ENCODE data around the gene SLC44A1. TPM values are rescaled to one million over a fixed set of nuclear protein-coding genes. Genes with fewer than 3 reads are reported as not detected.

SLC44A1 gene
- total RNA-seq, 4 donors from 2014 or later = 45.3 to 74.9 (median 67.7) TPM

GRCh38 chr9:105280691-105281090 lies 36.2 kb downstream of the SLC44A1 start:
- no peak for DNase-seq (ENCODE audit: low spot score in 2 of 2)
- Histone ChIP-seq H3K9me3 (no peaks in the 10 kb centered on the region), H3K36me3 (no peaks in the 10 kb centered on the region), H3K27ac (no peak overlapping the region), H3K4me3 (no peak overlapping the region), H3K27me3 (no peaks in the 10 kb centered on the region), H3K4me1 (peaks cover 0 to 18% (median 0%) of the 10 kb centered on the region in 4 donors)
- TF ChIP-seq POLR2A (IDR thresholded peaks at IDR 0.05) = no peak
- no peak for TF ChIP-seq CTCF (IDR thresholded peaks at IDR 0.05)
- no peak for TF ChIP-seq EP300 (IDR thresholded peaks at IDR 0.05)
- WGBS, 2 donors = 86 to 96% methylated on average over 2 of the region's 2 CpGs

- H3K27me3 ChIP-seq = no peaks in the 10 kb centered on the region
- peaks cover 0 to 18% (median 0%) of the 10 kb centered on the region in 4 donors for H3K4me1 ChIP-seq
- no peaks in the 10 kb centered on the region for H3K36me3 ChIP-seq
- DNase-seq (ENCODE audit: low spot score in 2 of 2) = no peak
- H3K9me3 ChIP-seq = no peaks in the 10 kb centered on the region
- TF ChIP-seq EP300 (IDR thresholded peaks at IDR 0.05) (no peak), CTCF (IDR thresholded peaks at IDR 0.05) (no peak), POLR2A (IDR thresholded peaks at IDR 0.05) (no peak)
- 96 to 97% methylated on average over 4 of the region's 4 CpGs for WGBS, 2 donors
- H3K27ac ChIP-seq = no peak overlapping the region
- no peak overlapping the region for H3K4me3 ChIP-seq
Observed at GRCh38 chr9:105281272-105281671, 36.8 kb downstream of the SLC44A1 start.

GRCh38 chr9:105281926-105282325 lies 37.5 kb downstream of the SLC44A1 start:
- WGBS, 2 donors = 96 to 100% methylated on average over 1 of the region's 1 CpG
- peaks cover 0 to 18% (median 0%) of the 10 kb centered on the region in 4 donors for H3K4me1 ChIP-seq

GRCh38 chr9:105282870-105283621 lies 38.6 kb downstream of the SLC44A1 start:
- peaks cover 0 to 18% (median 0%) of the 10 kb centered on the region in 4 donors for H3K4me1 ChIP-seq
- no peak for DNase-seq (ENCODE audit: low spot score in 2 of 2)
- H3K36me3 ChIP-seq = no peaks in the 10 kb centered on the region
- no peaks in the 10 kb centered on the region for H3K9me3 ChIP-seq
- WGBS, 2 donors = 87 to 92% methylated on average over 7 of the region's 7 CpGs
- H3K27ac ChIP-seq = no peak overlapping the region
- no peak overlapping the region for H3K4me3 ChIP-seq
- H3K27me3 ChIP-seq = no peaks in the 10 kb centered on the region
- no peak for TF ChIP-seq CTCF (IDR thresholded peaks at IDR 0.05)
- no peak for TF ChIP-seq EP300 (IDR thresholded peaks at IDR 0.05)
- TF ChIP-seq POLR2A (IDR thresholded peaks at IDR 0.05) = no peak

More at GRCh38 chr9:105281926-105282325, 37.5 kb downstream of the SLC44A1 start:
- Histone ChIP-seq H3K27me3 (no peaks in the 10 kb centered on the region), H3K36me3 (no peaks in the 10 kb centered on the region), H3K4me3 (no peak overlapping the region), H3K9me3 (no peaks in the 10 kb centered on the region), H3K27ac (no peak overlapping the region)
- TF ChIP-seq POLR2A (IDR thresholded peaks at IDR 0.05) (no peak), CTCF (IDR thresholded peaks at IDR 0.05) (no peak), EP300 (IDR thresholded peaks at IDR 0.05) (no peak)
- no peak for DNase-seq (ENCODE audit: low spot score in 2 of 2)

GRCh38 chr9:105283795-105284194 lies 39.3 kb downstream of the SLC44A1 start:
- TF ChIP-seq EP300 (IDR thresholded peaks at IDR 0.05) = no peak
- TF ChIP-seq CTCF (IDR thresholded peaks at IDR 0.05) = no peak
- TF ChIP-seq POLR2A (IDR thresholded peaks at IDR 0.05) = no peak
- Histone ChIP-seq H3K4me3 (no peak overlapping the region), H3K27me3 (no peaks in the 10 kb centered on the region), H3K4me1 (peaks cover 0 to 13% (median 0%) of the 10 kb centered on the region in 4 donors), H3K27ac (no peak overlapping the region), H3K36me3 (no peaks in the 10 kb centered on the region), H3K9me3 (no peaks in the 10 kb centered on the region)
- DNase-seq (ENCODE audit: low spot score in 2 of 2) = no peak
- WGBS, 2 donors = 42 to 67% methylated on average over 1 of the region's 1 CpG

Data from tibial nerve (tissue), 4 donors.